ENCODE results near the gene ATAD3C.
"Not testable (repeated sequence)": the region's sequence is repeated elsewhere in the genome, so short reads cannot be mapped to it uniquely, and the experiment has no call there.

Gene ATAD3C

DNA sequence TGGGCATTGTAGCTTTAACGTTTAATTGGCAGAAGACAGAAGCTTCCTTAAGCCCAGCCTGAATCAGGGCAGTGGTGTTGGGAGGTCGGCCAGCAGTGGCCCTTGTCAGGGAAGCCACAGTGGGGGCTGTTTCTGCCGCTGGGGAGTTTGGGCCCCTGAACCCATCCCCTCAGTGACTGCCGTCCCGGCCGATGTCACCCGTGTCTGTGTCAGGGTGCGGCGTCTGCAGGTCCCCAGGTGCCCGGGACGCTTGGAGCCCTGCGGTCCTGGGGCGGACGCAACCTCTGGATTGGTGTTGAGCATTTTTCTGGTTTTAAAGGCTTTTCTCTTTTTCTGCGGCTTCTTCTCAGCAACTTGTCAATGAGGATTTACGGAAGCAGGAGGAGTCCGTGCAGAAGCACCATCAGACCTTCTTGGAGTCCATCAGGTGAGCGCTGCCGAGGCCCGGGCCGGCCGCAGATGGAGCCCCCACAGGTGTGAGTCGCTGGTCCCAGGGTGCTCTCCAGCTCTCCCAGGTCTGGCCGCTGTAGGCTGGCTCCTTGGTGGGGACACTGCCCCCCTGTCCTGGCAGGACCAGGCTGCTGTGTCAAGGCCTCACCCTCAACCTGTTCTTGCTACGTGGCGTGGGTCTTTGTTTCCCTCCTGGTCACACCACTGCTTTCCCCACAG, 2.3 kb downstream of the ATAD3C start:
- TF ChIP-seq, protein P1, sequence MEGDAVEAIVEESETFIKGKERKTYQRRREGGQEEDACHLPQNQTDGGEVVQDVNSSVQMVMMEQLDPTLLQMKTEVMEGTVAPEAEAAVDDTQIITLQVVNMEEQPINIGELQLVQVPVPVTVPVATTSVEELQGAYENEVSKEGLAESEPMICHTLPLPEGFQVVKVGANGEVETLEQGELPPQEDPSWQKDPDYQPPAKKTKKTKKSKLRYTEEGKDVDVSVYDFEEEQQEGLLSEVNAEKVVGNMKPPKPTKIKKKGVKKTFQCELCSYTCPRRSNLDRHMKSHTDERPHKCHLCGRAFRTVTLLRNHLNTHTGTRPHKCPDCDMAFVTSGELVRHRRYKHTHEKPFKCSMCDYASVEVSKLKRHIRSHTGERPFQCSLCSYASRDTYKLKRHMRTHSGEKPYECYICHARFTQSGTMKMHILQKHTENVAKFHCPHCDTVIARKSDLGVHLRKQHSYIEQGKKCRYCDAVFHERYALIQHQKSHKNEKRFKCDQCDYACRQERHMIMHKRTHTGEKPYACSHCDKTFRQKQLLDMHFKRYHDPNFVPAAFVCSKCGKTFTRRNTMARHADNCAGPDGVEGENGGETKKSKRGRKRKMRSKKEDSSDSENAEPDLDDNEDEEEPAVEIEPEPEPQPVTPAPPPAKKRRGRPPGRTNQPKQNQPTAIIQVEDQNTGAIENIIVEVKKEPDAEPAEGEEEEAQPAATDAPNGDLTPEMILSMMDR (IDR thresholded peaks at IDR 0.05) = no peak
- TF ChIP-seq ZFX (IDR thresholded peaks at IDR 0.05; ENCODE audit: borderline replicate concordance) = no peak
- H3K27ac ChIP-seq = no peak overlapping the region

DNA sequence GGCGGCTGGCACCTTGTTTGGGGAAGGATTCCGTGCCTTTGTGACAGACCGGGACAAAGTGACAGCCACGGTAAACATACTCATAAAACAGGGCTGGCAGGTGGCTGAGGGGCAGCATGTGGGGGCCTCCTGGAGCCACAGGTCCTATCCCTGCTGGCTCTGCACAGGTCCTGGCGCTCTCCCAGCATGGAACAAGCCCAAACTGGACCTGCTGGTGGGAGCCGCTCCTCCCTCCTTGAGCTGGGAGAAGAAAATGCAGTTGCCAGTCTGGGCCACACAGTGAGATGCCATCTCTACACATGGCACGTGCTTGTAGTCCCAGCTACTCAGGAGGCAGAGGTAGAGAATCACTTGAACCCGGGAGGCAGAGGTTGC, 2.9 kb downstream of the ATAD3C start:
- not testable (repeated sequence) for H3K27ac ChIP-seq

DNA sequence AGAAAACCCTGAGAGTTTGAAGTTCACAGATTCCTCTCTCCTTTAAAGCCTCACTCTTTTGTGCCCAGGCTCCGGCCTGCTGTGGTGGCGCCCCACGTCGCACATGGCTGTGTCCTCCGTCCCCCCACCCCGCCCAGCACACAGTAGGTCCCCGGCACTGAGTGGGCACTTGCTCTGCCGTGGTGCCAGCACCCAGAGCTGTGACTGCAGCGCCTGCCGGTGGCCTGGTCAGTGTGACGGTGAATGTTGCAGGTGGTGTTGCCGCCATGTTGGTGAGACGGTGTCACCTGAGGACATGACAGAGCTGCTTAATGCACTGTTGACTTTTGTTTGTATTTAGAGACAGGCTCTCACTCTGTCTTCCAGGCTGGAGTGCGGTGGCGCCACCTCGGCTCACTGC, 3.4 kb downstream of the ATAD3C start:
- TF ChIP-seq, protein P1 (IDR thresholded peaks at IDR 0.05) = no peak
- TF ChIP-seq ZFX (IDR thresholded peaks at IDR 0.05; ENCODE audit: borderline replicate concordance) = no peak

DNA sequence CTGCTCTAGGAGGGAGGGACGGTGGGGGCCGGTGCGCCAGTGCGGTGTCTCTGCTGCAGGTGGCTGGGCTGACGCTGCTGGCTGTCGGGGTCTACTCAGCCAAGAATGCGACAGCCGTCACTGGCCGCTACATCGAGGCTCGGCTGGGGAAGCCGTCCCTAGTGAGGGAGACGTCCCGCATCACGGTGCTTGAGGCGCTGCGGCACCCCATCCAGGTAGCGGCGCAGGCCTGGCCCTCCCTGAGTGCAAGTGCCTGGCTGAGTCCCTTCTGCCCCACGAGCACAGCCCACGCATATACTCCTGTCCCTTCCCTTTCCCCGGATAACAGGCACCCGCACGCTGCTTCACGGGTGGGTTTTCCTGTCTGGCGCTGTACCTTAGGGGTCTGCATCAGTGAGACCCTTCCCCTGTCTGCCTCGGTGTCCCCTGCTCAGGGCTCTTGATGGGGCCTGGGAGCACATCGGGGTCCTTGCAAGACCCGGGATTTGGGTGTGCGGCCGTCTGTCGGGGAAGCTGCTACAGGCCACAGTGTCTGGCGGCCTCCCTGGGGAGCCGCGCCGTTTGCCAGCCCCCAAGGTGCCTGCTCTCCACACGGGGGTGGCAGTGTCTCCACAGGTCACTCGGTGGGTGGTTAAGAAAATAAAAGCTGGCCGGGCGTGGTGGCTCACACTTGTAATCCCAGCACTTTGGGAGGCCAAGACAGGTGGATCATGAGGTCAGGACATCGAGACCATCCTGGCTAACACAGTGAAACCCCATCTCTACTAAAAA, 5.0 kb downstream of the ATAD3C start:
- H3K27ac ChIP-seq = not testable (repeated sequence)

More for the DNA sequence above, 3.4 kb downstream of the ATAD3C start:
- no peak overlapping the region for H3K27ac ChIP-seq

DNA sequence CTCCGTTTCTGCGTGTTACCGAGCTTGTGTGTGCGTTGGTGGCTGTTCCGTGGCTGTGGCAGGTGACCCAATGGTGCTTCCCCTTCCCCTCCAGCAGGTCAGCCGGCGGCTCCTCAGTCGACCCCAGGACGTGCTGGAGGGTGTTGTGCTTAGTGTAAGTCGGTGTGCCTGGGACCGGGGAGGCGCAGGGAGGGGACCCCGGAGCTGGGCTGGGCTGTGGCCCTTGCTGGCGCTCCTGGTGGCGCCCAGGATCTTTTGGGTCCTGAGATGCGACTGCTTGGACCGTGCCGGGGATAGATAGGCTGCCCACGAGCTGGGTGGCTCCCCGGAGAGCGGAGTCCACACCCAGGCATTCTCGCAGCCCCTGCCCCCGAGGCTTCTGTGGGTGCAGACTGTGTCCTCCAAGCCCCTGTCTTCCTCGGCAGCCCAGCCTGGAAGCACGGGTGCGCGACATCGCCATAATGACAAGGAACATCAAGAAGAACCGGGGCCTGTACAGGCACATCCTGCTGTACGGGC, 5.9 kb downstream of the ATAD3C start:
- TF ChIP-seq, protein P1 (IDR thresholded peaks at IDR 0.05) = no peak
- no peak for TF ChIP-seq ZFX (IDR thresholded peaks at IDR 0.05; ENCODE audit: borderline replicate concordance)
- no peak overlapping the region for H3K27ac ChIP-seq

DNA sequence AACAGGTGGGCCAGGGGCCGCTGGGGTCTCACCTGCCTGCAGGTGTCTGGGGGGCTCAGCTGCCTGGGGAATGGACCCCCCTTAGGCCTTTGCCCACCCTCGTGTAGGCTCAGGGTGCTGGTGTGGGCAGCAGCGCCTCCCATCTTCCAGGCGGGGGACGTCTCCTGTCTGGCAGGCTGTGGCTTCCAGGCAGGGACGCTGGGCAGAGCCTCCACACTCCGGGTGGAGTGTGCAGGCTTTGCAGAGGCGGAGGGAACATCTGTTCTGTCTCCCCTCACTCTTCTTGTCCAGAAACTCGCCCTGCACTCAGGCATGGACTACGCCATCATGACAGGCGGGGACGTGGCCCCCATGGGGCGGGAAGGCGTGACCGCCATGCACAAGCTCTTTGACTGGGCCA, 6.4 kb downstream of the ATAD3C start:
- not testable (repeated sequence) for H3K27ac ChIP-seq

DNA sequence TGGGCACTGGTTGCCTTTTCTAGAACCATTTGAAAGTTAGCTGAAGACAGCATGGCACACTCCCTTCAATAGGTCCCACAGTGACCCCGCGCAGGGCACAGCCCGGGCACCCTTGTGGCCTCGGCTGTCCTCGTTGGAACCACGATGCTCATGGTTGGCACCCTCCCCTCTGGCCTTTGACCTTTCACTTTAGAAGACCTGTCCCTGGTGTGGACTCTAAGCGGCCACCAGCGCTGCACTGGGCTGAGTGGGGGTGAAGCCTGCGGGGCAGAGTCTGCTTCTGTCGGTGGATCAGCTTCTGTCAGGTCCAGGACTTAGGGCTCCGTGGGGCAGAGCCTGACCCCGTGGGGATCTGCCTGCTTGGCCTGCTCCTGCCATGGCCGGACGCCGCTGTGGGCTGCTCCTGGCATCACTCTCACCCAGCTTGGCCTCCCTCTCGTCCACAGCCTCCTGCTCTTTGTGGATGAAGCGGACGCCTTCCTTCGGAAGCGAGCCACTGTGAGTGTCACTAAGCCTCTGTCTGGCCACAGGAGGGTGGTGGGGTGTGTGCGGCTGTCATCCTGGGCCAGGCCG, 7.3 kb downstream of the ATAD3C start:
- H3K27ac ChIP-seq = not testable (repeated sequence)

DNA sequence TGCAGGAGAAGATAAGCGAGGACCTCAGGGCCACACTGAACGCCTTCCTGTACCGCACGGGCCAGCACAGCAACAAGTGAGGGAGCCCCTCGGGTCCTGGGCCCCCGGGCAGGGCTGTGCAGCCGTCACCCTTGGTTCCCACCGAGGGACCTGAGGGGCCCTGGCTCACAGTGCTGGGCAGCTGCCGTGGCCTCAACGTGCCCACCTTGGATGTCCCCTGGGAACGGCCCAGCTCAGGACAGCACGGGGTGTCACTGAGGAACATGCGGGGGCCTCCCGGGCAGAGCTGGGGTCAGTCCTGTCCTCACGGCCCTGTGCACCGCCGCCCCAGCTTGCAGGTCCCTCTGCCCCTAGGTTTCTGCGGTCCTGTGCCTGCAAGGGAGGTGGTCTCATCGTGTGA, 9.7 kb downstream of the ATAD3C start:
- H3K27ac ChIP-seq = not testable (repeated sequence)

DNA sequence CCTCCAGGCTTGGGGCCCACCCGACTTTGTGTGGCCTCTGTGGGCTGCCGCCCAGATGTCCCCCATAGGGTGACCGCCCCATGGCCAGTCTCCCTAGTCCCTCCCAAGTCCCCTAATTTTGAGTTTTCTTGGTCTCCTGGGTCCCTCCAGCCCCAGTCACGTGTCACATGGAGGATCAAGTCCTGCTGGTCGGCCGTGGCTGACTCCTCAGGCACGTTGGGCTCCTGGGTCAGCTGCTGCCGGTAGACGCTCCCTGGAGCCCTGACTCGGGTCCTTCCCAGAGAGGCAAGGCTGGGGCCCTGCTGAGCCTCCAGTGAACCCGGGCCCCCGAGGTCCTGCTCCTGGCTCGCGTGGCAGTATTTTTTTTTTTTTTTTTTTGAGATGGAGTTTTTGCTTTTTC, 10.2 kb downstream of the ATAD3C start:
- not testable (repeated sequence) for H3K27ac ChIP-seq

DNA sequence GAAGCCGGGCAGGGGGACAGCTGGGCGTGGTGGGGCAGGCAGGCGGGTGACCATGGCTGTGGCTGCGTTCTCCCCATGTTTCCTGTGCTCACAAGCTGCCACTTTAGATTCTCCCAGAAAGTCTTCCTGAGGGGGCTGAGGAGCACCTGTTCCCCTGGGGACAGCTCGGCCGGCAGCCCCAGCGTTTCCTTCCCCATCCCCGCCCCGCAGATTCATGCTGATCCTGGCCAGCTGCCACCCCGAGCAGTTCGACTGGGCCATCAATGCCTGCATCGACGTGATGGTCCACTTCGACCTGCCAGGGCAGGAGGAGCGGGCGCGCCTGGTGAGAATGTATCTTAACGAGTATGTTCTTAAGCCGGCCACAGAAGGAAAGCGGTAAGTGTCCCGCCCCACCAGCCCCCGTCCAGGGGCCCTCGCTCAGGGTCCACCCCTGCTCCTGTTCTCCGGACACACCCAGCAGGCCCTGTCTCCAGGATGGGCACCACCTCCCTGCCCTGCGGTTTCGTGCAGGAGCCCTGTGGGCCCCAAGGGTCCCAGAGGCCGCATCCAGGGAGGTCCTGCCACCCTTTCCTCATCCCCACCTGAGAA, 11.1 kb downstream of the ATAD3C start:
- TF ChIP-seq ZFX (IDR thresholded peaks at IDR 0.05; ENCODE audit: borderline replicate concordance) = no peak
- TF ChIP-seq, protein P1 (IDR thresholded peaks at IDR 0.05) = no peak
- H3K27ac ChIP-seq = no peak overlapping the region

Data from 22Rv1 (cell line).